ENCODE data around the gene MPO.

Gene MPO

GRCh38 chr17:58280480-58281217 is at the start of gene MPO:
Gene MPO, minus strand, starts transcription at chr17:58280935. Its CDS starts 177 bp downstream, at chr17:58280758.
- no peak for TF ChIP-seq CTCF (IDR thresholded peaks at IDR 0.05; ENCODE audit: insufficient read depth, low read depth, low read length, missing control alignments)
- no peak within 1 kb of the TSS for H3K4me3 ChIP-seq (ENCODE audit: low read length)
- DNase-seq (ENCODE audit: low read depth) = no peak

- no peak overlapping the region for H3K4me3 ChIP-seq (ENCODE audit: low read length)
- DNase-seq (ENCODE audit: low read depth) = no peak
- TF ChIP-seq CTCF (IDR thresholded peaks at IDR 0.05; ENCODE audit: insufficient read depth, low read depth, low read length, missing control alignments) = no peak
Observed at GRCh38 chr17:58329810-58330537, 49.2 kb upstream of the MPO start.

- no peak for TF ChIP-seq CTCF (IDR thresholded peaks at IDR 0.05; ENCODE audit: insufficient read depth, low read depth, low read length, missing control alignments)
- no peak overlapping the region for H3K4me3 ChIP-seq (ENCODE audit: low read length)
- DNase-seq (ENCODE audit: low read depth) = no peak
Observed at GRCh38 chr17:58329035-58329809, 48.5 kb upstream of the MPO start.

GRCh38 chr17:58328195-58329034 is 47.7 kb upstream of the MPO start, which contains the start of gene TSPOAP1:
Gene TSPOAP1, minus strand, starts transcription at chr17:58328795. Its CDS starts 875 bp downstream, at chr17:58327920.
- no peak within 1 kb of the TSS for H3K4me3 ChIP-seq (ENCODE audit: low read length)
- TF ChIP-seq CTCF (IDR thresholded peaks at IDR 0.05; ENCODE audit: insufficient read depth, low read depth, low read length, missing control alignments) = no peak

GRCh38 chr17:58327363-58328194 is 46.8 kb upstream of the MPO start:
- no peak for DNase-seq (ENCODE audit: low read depth)
- H3K4me3 ChIP-seq (ENCODE audit: low read length) = no peak overlapping the region
- TF ChIP-seq CTCF (IDR thresholded peaks at IDR 0.05; ENCODE audit: insufficient read depth, low read depth, low read length, missing control alignments) = no peak

More at GRCh38 chr17:58328195-58329034, 47.7 kb upstream of the MPO start, which contains the start of gene TSPOAP1:
- DNase-seq (ENCODE audit: low read depth) = no peak
